Activated gamma-delta T cell treated with anti-CD3 and anti-CD28 coated beads, Interleukin-2, amount 50 U/mL, for 16 hours (primary cell): ENCODE results near the gene SPX.

Experiments
- DNase-seq: peaks from one replicate; pipeline ENCODE4 v3.0.0-alpha.2; 2020; ENCODE audit warnings: low read depth

SPX gene

DNA sequence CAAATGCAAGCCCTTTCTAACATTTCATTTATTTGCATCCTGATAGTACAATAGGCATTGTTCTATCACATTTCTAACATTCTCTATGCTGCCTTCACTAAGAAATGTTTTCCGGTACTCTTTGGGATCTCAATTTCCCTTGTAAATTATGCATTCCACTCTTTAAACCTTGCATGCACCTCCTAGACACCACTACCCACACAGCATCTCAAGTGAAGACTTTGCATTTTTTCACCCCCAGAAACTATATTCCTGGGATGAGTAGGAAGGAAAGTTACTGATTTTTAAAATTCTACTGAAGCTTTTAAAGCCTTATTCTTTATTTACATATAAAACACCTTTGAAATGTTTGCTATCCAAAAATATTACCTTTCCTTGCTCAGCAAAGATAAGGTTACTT lies 51.4 kb downstream of the SPX start:
- DNase-seq, result no peak

- no peak for DNase-seq
Measured at GRCh38 chr12:21580748-21581516, 54.8 kb downstream of the SPX start.
